ENCODE measurements around the gene RNU1-2. TPM values are rescaled to one million over a fixed set of nuclear protein-coding genes. Genes with fewer than 3 reads are reported as not detected.

The RNU1-2 gene
- polyA plus RNA-seq, 1 donor from 2014 or later: not detected

GRCh38 chr1:16886860-16887605 is 8.7 kb upstream of the RNU1-2 start:
- no peaks in the 10 kb centered on the region for H3K27me3 ChIP-seq (ENCODE audit: insufficient read depth, low read depth, low read length)
- no peaks in the 10 kb centered on the region for H3K9me3 ChIP-seq (ENCODE audit: low read length)
- H3K4me2 ChIP-seq (ENCODE audit: low read length): no peak overlapping the region

More at GRCh38 chr1:16886860-16887605, 8.7 kb upstream of the RNU1-2 start:
- no peaks in the 10 kb centered on the region for H3K79me2 ChIP-seq (replicated peaks; ENCODE audit: insufficient read depth, low read length)
- H3F3A ChIP-seq (ENCODE audit: insufficient read depth, low read length, poor library complexity, severe bottlenecking): no peaks in the 10 kb centered on the region
- H2AFZ ChIP-seq (ENCODE audit: low read depth, low read length): no peak overlapping the region
- TF ChIP-seq EP300 (conservative IDR thresholded peaks at IDR 0.05; ENCODE audit: poor library complexity, severe bottlenecking): no peak
- no peak for TF ChIP-seq REST (IDR thresholded peaks at IDR 0.05; ENCODE audit: borderline replicate concordance)
- TF ChIP-seq CTCF (IDR thresholded peaks at IDR 0.05; ENCODE audit: poor library complexity, severe bottlenecking): no peak
- no peak for TF ChIP-seq EZH2 (IDR thresholded peaks at IDR 0.05; ENCODE audit: borderline replicate concordance, insufficient read depth, low read length, poor library complexity, severe bottlenecking)
- TF ChIP-seq TAF1 (IDR thresholded peaks at IDR 0.05; ENCODE audit: low read depth): no peak
- no peak for TF ChIP-seq SMC3 (conservative IDR thresholded peaks at IDR 0.05; ENCODE audit: poor library complexity)
- no peak for TF ChIP-seq MXI1 (conservative IDR thresholded peaks at IDR 0.05; ENCODE audit: poor library complexity, severe bottlenecking)
- no peak for TF ChIP-seq RAD21 (conservative IDR thresholded peaks at IDR 0.05)
- no peak overlapping the region for H3K9ac ChIP-seq (ENCODE audit: low read length)
- H4K20me1 ChIP-seq (ENCODE audit: insufficient read depth): no peaks in the 10 kb centered on the region
- H3K9me2 ChIP-seq (ENCODE audit: insufficient read depth, low read length): no peaks in the 10 kb centered on the region
- H3K36me3 ChIP-seq (ENCODE audit: insufficient read depth, low read length): no peaks in the 10 kb centered on the region
- H3K27ac ChIP-seq (ENCODE audit: low read length): no peak overlapping the region
- no peak overlapping the region for H3K4me3 ChIP-seq (ENCODE audit: low read length)
